ENCODE data around the gene BORCS6. TPM values are rescaled to one million over a fixed set of nuclear protein-coding genes. Genes with fewer than 3 reads are reported as not detected.

The BORCS6 gene
- total RNA-seq, 1 experiment from 2014 or later: 3.7 TPM

DNA sequence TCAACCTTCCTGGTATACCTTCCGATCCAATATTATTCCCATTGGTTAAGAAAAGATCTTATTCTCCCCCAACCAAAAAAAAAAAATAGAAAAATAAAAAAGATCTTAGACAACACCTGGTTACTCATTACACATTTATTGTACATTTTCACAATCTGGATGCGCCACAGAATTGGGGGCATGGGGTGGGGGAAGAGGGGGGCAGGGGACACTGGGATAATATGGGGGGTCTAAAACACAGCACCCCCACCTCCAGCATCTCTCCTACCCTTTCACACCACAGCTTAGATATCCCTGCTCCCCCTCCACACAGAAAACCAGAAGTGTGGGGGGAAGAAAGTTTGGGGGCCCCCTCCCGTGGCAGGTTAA is 31.0 kb downstream of the BORCS6 start:
- Mint-ChIP-seq H3K36me3 (ENCODE audit: insufficient read depth, unreplicated experiment) (peaks cover 40% of the 10 kb centered on the region), H3K4me1 (ENCODE audit: low read depth, unreplicated experiment) (no peaks in the 10 kb centered on the region), H3K9me3 (ENCODE audit: low read depth, unreplicated experiment) (no peaks in the 10 kb centered on the region), H3K27ac (ENCODE audit: unreplicated experiment) (no peak overlapping the region), H3K4me3 (ENCODE audit: low read depth, unreplicated experiment) (no peak overlapping the region), H3K27me3 (ENCODE audit: unreplicated experiment) (no peaks in the 10 kb centered on the region)
- CTCF ChIA-PET: no interaction called here
- intact Hi-C loops (cut with micrococcal nuclease; ENCODE audit: unreplicated experiment): loop anchor here (5.0 kb wide), 1 partner anchor 37 kb away; the partner anchor contains the start of gene HES7
- TF ChIP-seq, protein P1, sequence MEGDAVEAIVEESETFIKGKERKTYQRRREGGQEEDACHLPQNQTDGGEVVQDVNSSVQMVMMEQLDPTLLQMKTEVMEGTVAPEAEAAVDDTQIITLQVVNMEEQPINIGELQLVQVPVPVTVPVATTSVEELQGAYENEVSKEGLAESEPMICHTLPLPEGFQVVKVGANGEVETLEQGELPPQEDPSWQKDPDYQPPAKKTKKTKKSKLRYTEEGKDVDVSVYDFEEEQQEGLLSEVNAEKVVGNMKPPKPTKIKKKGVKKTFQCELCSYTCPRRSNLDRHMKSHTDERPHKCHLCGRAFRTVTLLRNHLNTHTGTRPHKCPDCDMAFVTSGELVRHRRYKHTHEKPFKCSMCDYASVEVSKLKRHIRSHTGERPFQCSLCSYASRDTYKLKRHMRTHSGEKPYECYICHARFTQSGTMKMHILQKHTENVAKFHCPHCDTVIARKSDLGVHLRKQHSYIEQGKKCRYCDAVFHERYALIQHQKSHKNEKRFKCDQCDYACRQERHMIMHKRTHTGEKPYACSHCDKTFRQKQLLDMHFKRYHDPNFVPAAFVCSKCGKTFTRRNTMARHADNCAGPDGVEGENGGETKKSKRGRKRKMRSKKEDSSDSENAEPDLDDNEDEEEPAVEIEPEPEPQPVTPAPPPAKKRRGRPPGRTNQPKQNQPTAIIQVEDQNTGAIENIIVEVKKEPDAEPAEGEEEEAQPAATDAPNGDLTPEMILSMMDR (IDR thresholded peaks at IDR 0.05; ENCODE audit: unreplicated experiment): no peak
- BruUV-seq (replicated peaks): no TSS peak
- DNase-seq: no peak

DNA sequence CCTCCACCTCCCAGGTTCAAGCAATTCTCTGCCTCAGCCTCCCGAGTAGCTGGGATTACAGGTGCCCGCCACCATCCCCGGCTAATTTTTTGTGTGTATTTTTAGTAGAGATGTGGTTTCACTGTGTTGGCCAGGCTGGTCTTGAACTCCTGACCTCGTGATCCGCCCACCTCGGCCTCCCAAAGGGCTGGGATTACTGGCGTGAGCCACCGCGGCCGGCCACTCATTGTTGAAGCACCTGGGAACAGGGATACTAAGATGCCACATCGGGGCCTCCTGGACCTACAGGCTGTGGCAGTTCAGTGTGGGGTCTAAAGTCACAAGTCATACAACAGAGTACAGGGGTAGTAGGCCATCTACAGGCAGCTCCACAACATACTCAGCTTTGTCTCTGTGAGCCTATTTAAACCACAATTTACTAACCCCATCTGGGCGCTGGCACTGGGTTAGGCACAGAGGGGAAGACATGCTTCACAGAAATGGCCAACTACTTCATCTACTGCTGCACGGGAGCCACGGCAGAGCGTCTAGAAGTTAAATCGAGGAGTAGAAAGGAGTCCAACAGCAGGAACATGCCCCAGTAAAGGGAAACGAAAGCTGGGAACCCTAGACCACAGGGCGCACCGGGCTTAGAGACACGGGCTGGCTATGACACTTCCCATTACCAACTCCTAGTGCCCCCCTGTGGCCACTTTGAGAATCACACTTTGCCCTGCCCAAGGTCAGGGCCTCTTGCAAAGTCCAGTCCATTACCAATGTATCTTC is 31.5 kb downstream of the BORCS6 start:
- H3K27me3 Mint-ChIP-seq (ENCODE audit: unreplicated experiment): no peaks in the 10 kb centered on the region
- BruUV-seq (replicated peaks): no TSS peak

DNA sequence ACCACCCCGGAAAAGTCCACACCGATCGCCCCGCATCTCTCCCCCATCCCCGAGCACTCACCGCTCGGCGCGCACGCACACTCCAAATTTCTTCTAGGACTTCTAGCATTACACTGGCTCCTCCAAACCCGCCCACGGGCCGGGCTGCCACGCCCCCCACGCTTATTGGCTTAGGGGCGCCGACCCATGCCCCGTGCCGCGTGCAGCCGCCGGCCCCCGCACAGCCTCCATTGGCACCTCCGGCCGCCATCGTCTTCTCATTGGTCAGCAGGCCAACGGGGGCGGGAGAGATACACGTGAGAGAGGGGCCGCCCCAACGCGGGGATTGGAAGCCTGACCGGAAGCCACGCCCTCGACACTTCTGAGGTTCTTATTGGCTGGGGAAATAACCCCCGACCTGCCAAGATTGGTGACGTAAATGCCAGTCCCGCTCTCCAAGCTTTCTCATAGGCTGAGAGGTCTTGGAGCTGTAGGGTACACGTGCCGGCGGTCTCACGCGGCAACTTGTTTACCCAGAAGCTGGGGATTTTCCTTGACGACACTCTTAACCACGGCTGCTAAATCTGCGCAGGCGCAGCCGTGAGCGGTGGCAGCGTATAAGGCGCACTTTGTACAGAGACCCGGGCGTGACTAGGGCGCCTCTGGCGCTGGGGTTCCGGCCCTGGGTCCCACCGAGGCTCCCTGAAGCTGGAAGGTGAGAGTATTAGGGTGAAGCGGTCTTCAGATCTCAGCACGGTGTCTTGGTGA is 33.6 kb downstream of the BORCS6 start:
- BruUV-seq (replicated peaks): no TSS peak
- H3K4me3 Mint-ChIP-seq (ENCODE audit: low read depth, unreplicated experiment): no peak overlapping the region
- peak; percentile 98 for DNase-seq
- TF ChIP-seq, protein P1 (IDR thresholded peaks at IDR 0.05; ENCODE audit: unreplicated experiment): no peak
- no peaks in the 10 kb centered on the region for H3K27me3 Mint-ChIP-seq (ENCODE audit: unreplicated experiment)
- no peak overlapping the region for H3K27ac Mint-ChIP-seq (ENCODE audit: unreplicated experiment)
- H3K4me1 Mint-ChIP-seq (ENCODE audit: low read depth, unreplicated experiment): no peaks in the 10 kb centered on the region
- H3K9me3 Mint-ChIP-seq (ENCODE audit: low read depth, unreplicated experiment): no peaks in the 10 kb centered on the region
- H3K36me3 Mint-ChIP-seq (ENCODE audit: insufficient read depth, unreplicated experiment): peaks cover 20% of the 10 kb centered on the region
- intact Hi-C loops (cut with micrococcal nuclease; ENCODE audit: unreplicated experiment): loop anchor here (5.0 kb wide), 1 partner anchor 34 kb away; the partner anchor contains the start of gene HES7
- CTCF ChIA-PET: interaction anchor here (0.7 to 1.5 kb wide), 6 partner anchors 18 to 96 kb away, joined by 3 to 8 read pairs (median 4); partner anchors contain the start of gene HES7

More for the DNA sequence above, 31.5 kb downstream of the BORCS6 start:
- DNase-seq: peak; percentile 90
- H3K4me3 Mint-ChIP-seq (ENCODE audit: low read depth, unreplicated experiment): no peak overlapping the region
- H3K4me1 Mint-ChIP-seq (ENCODE audit: low read depth, unreplicated experiment): no peaks in the 10 kb centered on the region
- no peaks in the 10 kb centered on the region for H3K9me3 Mint-ChIP-seq (ENCODE audit: low read depth, unreplicated experiment)
- TF ChIP-seq, protein P1 (IDR thresholded peaks at IDR 0.05; ENCODE audit: unreplicated experiment): peak; percentile 74
- peaks cover 37% of the 10 kb centered on the region for H3K36me3 Mint-ChIP-seq (ENCODE audit: insufficient read depth, unreplicated experiment)
- H3K27ac Mint-ChIP-seq (ENCODE audit: unreplicated experiment): no peak overlapping the region
- CTCF ChIA-PET: interaction anchor here (1.1 kb wide), 1 partner anchor 32 kb away, joined by 6 read pairs; the partner anchor contains the start of gene BORCS6
- intact Hi-C loops (cut with micrococcal nuclease; ENCODE audit: unreplicated experiment): loop anchor here (1.0 to 5.0 kb wide), 2 partner anchors 20 to 36 kb away; partner anchors contain the start of gene HES7

- CTCF ChIA-PET: interaction anchor here (0.7 to 1.5 kb wide), 2 partner anchors 32 to 96 kb away, joined by 3 to 5 read pairs; partner anchors contain the start of gene HES7
- Mint-ChIP-seq H3K36me3 (ENCODE audit: insufficient read depth, unreplicated experiment) (peaks cover 15% of the 10 kb centered on the region), H3K27me3 (ENCODE audit: unreplicated experiment) (no peaks in the 10 kb centered on the region), H3K9me3 (ENCODE audit: low read depth, unreplicated experiment) (no peaks in the 10 kb centered on the region), H3K4me3 (ENCODE audit: low read depth, unreplicated experiment) (no peak overlapping the region), H3K4me1 (ENCODE audit: low read depth, unreplicated experiment) (no peaks in the 10 kb centered on the region), H3K27ac (ENCODE audit: unreplicated experiment) (no peak overlapping the region)
- BruUV-seq (replicated peaks): no TSS peak
- TF ChIP-seq, protein P1 (IDR thresholded peaks at IDR 0.05; ENCODE audit: unreplicated experiment): no peak
- intact Hi-C loops (cut with micrococcal nuclease; ENCODE audit: unreplicated experiment): loop anchor here (5.0 kb wide), 1 partner anchor 34 kb away; the partner anchor contains the start of gene HES7
- DNase-seq: no peak
These were observed 34.1 kb downstream of the BORCS6 start for GRCh38 chr17:8155996-8156245.

Data from Calu3 (cell line).